Vagina (tissue), 2 donors: ENCODE data around the gene URAD. TPM values are rescaled to one million over a fixed set of nuclear protein-coding genes. Genes with fewer than 3 reads are reported as not detected.

Experiments used
- DNase-seq, 2 donors: peaks; one replicate each; pipeline ENCODE4 v3.0.0-alpha.2; 2017; ENCODE audit errors: extremely low spot score in 2 of 2
- H3K27ac ChIP-seq: fragments of 200-600 bp; sonication (generic); one replicate; pipeline ENCODE4 v1.5.1; 2019
- H3K27me3 ChIP-seq: fragments of 200-600 bp; sonication (generic); one replicate; pipeline ENCODE4 v1.5.1; 2019
- H3K36me3 ChIP-seq, 2 donors: fragments of 200-600 bp; sonication (generic); one replicate each; pipeline ENCODE4 v1.5.1; 2017 to 2019
- H3K4me1 ChIP-seq: fragments of 200-600 bp; sonication (generic); one replicate; pipeline ENCODE4 v1.5.1; 2019
- H3K4me3 ChIP-seq, 2 donors: fragments of 200-600 bp; sonication (generic); 1 replicate in 1 of 2; 2 replicates in 1 of 2; pipeline ENCODE4 v1.5.1; 2016 to 2019
- H3K9me3 ChIP-seq: fragments of 200-600 bp; sonication (generic); one replicate; pipeline ENCODE4 v1.5.1; 2019
- POLR2A ChIP-seq, 2 donors: fragments of 450-650 bp; IDR thresholded peaks; one replicate each; pipeline ENCODE4 v1.6.1; 2017; ENCODE audit warnings: antibody characterized with exemption in 2 of 2, mild to moderate bottlenecking in 2 of 2, moderate library complexity in 2 of 2
- POLR2AphosphoS5 ChIP-seq, 2 donors: sonication (generic); formaldehyde crosslinking; IDR thresholded peaks; one replicate each; pipeline ENCODE4 v1.9.0; 2017; ENCODE audit warnings: antibody characterized with exemption in 2 of 2, mild to moderate bottlenecking in 2 of 2, low read depth in 1 of 2; ENCODE audit not compliant: insufficient read depth in 1 of 2
- intact Hi-C: fragments of 100-400 bp; cut with DNase I; formaldehyde crosslinking; loops from one replicate; pipeline ENCODE4 v1.15.1; 2023
- small RNA-seq: library from RNA; depleted of rRNA; stranded (forward); fragments of <200 nt; gene quantifications from one replicate; pipeline ENCODE3, GENCODE V24; 2016
- total RNA-seq: library from RNA; depleted of rRNA; stranded (reverse); fragments of >200 nt; gene quantifications from one replicate; pipeline ENCODE4 v1.2.3, GENCODE V29; 2016
- TF ChIP-seq, protein P1 (sequence below), 3 experiments: fragments of 450-650 bp in 2 of 3; fragments of 200-600 bp in 1 of 3; sonication (generic) in 1 of 3; IDR thresholded peaks; one replicate each; pipeline ENCODE4 v1.5.1; 2017 to 2019; ENCODE audit warnings: antibody characterized with exemption in 3 of 3, mild to moderate bottlenecking in 2 of 3, moderate library complexity in 2 of 3

URAD gene
- total RNA-seq, 1 donor from 2014 or later, result not detected

DNA sequence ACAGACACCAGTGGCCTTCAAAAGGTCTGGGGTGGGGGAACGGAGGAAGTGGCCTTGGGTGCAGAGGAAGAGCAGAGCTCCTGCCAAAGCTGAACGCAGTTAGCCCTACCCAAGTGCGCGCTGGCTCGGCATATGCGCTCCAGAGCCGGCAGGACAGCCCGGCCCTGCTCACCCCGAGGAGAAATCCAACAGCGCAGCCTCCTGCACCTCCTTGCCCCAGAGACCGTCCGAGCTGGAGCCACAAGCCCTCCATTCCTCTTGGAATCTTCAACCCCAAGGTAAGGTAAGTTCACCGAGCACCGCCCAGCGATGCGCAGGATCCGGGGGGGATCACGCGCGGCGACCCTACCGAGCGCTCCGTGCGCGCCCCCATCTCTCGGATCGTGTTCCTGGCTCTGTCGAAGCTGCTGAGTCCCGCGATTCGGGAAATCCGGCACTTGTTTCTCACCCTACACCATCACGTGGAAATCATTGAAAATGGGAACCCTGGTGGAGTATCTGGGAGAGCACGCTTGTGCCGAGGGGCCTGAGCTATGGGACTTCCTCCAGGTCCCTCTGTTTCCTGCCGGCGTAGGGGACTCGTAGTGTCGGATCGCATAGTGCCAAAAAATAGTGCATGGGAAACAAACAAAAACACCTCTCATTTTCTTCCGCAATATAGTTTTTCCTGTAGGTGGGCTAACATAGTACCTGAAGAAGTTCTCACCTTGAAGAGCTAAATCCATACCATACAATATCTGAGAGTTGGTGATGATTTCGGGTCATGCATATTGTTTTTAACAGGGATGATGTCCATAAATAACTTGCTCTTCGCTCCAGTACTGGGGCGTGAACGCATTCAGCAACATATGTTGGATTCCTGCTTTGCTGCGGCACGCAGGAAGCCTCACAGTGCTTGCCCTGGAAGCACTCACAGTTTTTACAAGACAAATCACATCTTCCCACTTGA, 59.4 kb downstream of the URAD start:
- no peak overlapping the region for H3K27ac ChIP-seq
- H3K4me3 ChIP-seq, result no peak overlapping the region
- H3K4me1 ChIP-seq, result no peaks in the 10 kb centered on the region
- TF ChIP-seq, protein P1, sequence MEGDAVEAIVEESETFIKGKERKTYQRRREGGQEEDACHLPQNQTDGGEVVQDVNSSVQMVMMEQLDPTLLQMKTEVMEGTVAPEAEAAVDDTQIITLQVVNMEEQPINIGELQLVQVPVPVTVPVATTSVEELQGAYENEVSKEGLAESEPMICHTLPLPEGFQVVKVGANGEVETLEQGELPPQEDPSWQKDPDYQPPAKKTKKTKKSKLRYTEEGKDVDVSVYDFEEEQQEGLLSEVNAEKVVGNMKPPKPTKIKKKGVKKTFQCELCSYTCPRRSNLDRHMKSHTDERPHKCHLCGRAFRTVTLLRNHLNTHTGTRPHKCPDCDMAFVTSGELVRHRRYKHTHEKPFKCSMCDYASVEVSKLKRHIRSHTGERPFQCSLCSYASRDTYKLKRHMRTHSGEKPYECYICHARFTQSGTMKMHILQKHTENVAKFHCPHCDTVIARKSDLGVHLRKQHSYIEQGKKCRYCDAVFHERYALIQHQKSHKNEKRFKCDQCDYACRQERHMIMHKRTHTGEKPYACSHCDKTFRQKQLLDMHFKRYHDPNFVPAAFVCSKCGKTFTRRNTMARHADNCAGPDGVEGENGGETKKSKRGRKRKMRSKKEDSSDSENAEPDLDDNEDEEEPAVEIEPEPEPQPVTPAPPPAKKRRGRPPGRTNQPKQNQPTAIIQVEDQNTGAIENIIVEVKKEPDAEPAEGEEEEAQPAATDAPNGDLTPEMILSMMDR (IDR thresholded peaks at IDR 0.05), result no peak
- TF ChIP-seq POLR2AphosphoS5 (IDR thresholded peaks at IDR 0.05; ENCODE audit: insufficient read depth in 1 of 2, low read depth in 1 of 2) (no peak), POLR2A (IDR thresholded peaks at IDR 0.05) (no peak)
- intact Hi-C loops, result no loop called here
- no peaks in the 10 kb centered on the region for H3K36me3 ChIP-seq
- DNase-seq, result no peak
- H3K9me3 ChIP-seq, result no peaks in the 10 kb centered on the region
- no peaks in the 10 kb centered on the region for H3K27me3 ChIP-seq

DNA sequence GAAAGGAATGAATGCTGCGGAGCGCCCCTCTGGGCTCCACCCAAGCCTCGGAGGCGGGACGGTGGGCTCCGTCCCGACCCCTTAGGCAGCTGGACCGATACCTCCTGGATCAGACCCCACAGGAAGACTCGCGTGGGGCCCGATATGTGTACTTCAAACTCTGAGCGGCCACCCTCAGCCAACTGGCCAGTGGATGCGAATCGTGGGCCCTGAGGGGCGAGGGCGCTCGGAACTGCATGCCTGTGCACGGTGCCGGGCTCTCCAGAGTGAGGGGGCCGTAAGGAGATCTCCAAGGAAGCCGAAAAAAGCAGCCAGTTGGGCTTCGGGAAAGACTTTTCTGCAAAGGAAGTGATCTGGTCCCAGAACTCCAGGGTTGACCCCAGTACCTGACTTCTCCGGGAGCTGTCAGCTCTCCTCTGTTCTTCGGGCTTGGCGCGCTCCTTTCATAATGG, 60.1 kb downstream of the URAD start:
- TF ChIP-seq POLR2A (IDR thresholded peaks at IDR 0.05) (no peak), POLR2AphosphoS5 (IDR thresholded peaks at IDR 0.05; ENCODE audit: insufficient read depth in 1 of 2, low read depth in 1 of 2) (no peak)
- TF ChIP-seq, protein P1 (IDR thresholded peaks at IDR 0.05), result no peak
- intact Hi-C loops, result no loop called here
- DNase-seq, result no peak
- no peak overlapping the region for H3K27ac ChIP-seq
- H3K4me3 ChIP-seq, result no peak overlapping the region
- H3K4me1 ChIP-seq, result no peaks in the 10 kb centered on the region
- no peaks in the 10 kb centered on the region for H3K36me3 ChIP-seq
- peaks cover under 1% of the 10 kb centered on the region for H3K27me3 ChIP-seq
- H3K9me3 ChIP-seq, result no peaks in the 10 kb centered on the region

Small RNA genes lying within 50 kb of the gene (small RNA-seq; reads per million reads assigned to genes)
- gene ATP5F1EP2, result not detected
- gene RN7SL272P, result not detected

Other genes with a start within 250 kb of the URAD start
- not detected for gene GSX1, start 196.2 kb downstream of the URAD start, total RNA-seq
- not detected for gene PDX1, start 68.7 kb downstream of the URAD start, total RNA-seq
- not detected for gene CDX2, start 19.4 kb downstream of the URAD start, total RNA-seq
- gene FLT3, start 111.9 kb upstream of the URAD start, total RNA-seq, result not detected
- gene PAN3, start 149.9 kb upstream of the URAD start, total RNA-seq, result 36.1 TPM